ENCODE measurements around the gene STAT5B.
"Not testable (repeated sequence)": the region's sequence is repeated elsewhere in the genome, so short reads cannot be mapped to it uniquely, and the experiment has no call there.

STAT5B gene

DNA sequence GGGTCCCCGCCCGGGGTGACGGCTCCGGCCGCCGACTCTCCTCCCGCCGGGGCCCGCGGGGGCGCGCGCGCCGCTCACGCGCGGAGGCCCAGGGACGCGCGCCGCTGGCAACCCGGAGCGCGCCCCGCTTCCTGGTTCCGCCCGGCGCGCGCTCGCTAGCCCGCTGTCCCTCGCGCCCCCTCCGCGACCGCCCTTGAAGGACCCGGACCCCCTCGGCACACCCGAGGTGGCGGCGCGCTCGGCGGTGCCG, at the start of gene STAT5B:
Gene STAT5B, minus strand, starts transcription at position 33 of the 250 bp plus-strand sequence. CDS start 44,264 bp downstream, outside the sequence.
- peak in 1 of 2 experiments; percentile 69 for DNase-seq

DNA sequence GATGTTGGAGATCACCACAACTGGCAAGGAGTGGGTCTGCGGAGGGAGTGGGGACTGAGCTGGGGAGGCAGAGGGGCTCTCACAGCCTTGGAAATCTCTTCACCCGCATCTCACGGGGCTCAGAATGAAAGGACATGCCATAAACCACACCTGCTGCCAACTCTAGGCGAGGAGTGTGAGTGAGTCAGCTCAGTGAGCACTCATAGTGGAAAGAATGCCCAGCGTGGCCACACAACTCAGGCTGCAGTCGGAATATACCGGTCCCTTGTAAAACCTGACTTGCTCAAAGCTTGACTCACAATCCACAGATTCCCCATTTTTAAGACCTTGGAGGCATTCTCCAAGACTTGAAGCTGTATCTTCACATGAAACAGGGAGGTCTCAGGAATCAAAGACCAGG, 48.8 kb upstream of the STAT5B start:
- no peak for DNase-seq

DNA sequence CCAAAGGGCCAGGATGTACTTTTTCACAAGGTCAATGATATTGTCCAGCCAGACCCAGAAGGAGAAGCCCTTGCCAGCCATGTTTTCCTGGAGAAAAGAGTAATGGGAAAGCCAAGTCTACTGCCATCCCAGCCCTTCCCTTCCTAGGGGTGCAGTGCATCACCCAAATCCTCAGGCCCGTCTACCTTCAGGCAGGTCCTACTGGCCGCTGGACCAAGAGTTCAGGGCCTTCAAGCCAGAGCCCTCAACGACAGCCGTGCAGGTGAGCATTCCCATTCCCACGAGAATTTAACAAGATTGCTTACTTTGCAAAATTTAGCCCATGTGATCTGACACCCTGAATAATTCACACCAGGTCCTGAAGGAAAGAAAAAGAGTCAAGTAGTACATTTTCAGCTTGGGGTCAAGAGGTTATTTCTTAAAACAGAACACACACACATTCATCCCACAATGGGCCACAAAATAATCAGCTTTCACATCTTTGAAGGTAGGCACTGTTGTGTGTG, 47.1 kb upstream of the STAT5B start:
- no peak for DNase-seq

- DNase-seq = peak; percentile 67 to 87
Observed at GRCh38 chr17:42322382-42323267, 46.4 kb upstream of the STAT5B start.

- DNase-seq = no peak
Observed at GRCh38 chr17:42321555-42321954, 45.4 kb upstream of the STAT5B start.

- not testable (repeated sequence) for DNase-seq
Observed at GRCh38 chr17:42317967-42318366, 41.8 kb upstream of the STAT5B start.

GRCh38 chr17:42317266-42317845, 41.2 kb upstream of the STAT5B start:
- DNase-seq = no peak

DNA sequence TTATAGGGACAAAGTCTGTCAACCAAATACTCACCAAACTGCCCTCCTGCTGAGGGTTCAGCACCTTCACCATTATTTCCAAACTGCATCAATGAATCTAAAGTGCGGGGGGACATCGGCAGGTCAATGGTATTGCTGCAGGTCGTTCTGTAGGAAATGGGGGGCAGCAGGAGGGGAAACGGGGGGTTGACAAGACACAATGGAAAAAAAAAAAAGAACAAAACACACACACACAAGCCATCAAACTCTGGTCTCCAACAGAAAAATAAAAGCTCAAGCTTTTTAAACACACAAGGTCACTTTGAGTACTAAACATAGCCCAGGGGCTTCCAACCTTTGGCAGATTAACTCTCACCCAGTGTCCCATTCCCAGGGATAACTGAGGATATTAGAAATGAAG, 40.6 kb upstream of the STAT5B start:
- no peak for DNase-seq

GRCh38 chr17:42315402-42316156, 39.4 kb upstream of the STAT5B start:
- no peak for DNase-seq

GRCh38 chr17:42313773-42314566, 37.8 kb upstream of the STAT5B start:
- DNase-seq = no peak

DNA sequence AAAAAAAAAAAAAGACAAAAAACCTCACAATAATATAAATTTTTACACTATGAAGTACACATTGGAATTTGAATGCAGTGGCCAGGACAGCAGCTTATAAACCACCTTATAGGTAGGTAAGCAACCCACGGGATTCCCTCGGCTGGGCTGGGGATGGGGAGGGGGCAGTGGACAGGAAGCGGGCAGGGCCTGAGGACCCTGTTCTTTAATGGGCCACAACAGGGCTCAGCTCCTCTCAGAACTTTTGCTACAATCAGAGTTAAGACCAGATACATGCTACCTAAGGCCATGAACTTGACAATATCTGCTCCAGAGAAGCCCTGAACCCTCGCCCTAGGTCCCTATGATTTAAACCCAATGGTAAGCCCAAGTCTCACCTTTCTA, 37.2 kb upstream of the STAT5B start:
- DNase-seq = no peak

GRCh38 chr17:42312285-42313130, 36.3 kb upstream of the STAT5B start:
- peak; percentile 66 to 71 for DNase-seq

DNA sequence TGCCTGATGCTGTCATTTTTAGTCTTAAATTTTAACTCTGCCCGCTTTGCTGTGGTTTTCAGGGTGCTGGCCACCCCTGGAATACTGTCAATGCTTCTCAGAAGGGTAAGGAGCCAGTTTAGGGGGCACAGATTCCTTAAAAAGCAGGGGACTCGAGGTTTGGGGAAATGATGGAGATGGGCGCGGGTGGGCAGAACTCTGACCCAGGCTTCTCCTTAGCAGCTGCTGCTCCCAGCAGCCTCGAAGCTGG, 35.8 kb upstream of the STAT5B start:
- no peak for DNase-seq

- DNase-seq = no peak
Observed at GRCh38 chr17:42311240-42312034, 35.2 kb upstream of the STAT5B start.

GRCh38 chr17:42310787-42311215, 34.6 kb upstream of the STAT5B start:
- DNase-seq = no peak

GRCh38 chr17:42309986-42310786, 34.0 kb upstream of the STAT5B start:
- no peak for DNase-seq

DNA sequence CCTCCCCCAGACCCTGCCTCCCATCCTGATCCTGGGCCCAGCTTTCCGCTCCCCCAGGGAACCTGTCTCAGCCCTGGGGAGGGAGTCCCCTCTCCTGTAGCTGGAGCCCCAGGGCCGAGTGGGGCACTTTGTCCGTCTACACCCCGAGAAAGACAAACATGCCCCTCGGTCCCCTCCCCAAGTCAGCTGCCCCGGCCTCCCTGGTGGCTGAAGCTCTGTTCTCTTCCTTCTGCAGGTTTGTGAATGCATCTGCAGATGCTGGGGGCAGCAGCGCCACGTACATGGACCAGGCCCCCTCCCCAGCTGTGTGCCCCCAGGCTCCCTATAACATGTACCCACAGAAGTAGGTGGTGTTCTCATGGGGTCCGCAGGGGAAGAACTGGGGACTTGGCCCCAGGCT, 33.0 kb upstream of the STAT5B start:
- no peak for DNase-seq

DNA sequence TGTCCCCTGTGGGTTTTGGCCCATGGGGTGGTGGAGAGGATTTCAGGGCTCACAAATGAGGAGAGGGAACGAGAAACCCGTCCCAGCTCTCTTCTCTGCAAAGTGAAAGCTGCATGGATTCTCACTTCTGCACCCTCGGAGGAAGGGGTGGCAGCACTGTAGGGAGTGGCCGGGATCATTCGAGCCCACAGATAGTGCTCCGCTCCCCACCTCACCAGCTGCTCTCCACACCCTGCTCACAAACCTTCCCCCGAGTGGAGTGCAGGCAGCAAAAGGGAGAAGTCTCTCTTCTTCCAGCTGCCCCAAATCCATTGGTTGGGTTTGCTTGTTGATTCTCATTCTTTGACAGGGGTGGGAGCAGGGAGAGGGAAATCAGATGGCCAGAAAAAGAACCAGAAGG, 32.3 kb upstream of the STAT5B start:
- DNase-seq = no peak

DNA sequence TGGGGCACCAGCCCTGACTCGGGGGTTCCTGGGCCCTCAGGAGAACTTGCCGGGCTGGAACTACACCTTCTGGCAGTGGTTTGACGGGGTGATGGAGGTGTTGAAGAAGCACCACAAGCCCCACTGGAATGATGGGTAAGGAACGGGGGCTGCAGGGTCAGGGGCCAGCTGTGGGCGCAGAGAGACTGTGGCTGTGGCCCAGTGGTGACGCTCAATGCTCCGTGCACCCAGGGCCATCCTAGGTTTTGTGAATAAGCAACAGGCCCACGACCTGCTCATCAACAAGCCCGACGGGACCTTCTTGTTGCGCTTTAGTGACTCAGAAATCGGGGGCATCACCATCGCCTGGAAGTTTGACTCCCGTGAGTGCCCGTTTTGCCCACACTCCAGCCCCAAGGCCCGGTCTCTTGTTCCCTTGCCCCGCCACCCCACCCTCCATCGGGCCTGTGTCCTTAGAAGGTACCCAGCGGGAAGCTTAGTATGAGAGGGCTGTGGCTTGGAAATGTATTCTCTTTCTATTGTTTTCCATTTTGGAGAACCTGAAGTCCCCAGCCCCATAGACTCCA, 31.3 kb upstream of the STAT5B start:
- no peak for DNase-seq

- no peak for DNase-seq
Observed at GRCh38 chr17:42306385-42306667, 30.1 kb upstream of the STAT5B start.

Measured in NCI-H1930 (cell line).